Diencephalon (tissue), 1 donor: ENCODE data around the gene CATSPERZ. TPM values are rescaled to one million over a fixed set of nuclear protein-coding genes. Genes with fewer than 3 reads are reported as not detected.

Experiments
- small RNA-seq: library from RNA; depleted of rRNA; stranded (forward); fragments of <200 nt; gene quantifications from one replicate; pipeline ENCODE3, GENCODE V24; 2014
- total RNA-seq: library from RNA; depleted of rRNA; stranded (reverse); fragments of >200 nt; gene quantifications from one replicate; pipeline ENCODE4 v1.2.3, GENCODE V29; 2014

Gene CATSPERZ, protein sequence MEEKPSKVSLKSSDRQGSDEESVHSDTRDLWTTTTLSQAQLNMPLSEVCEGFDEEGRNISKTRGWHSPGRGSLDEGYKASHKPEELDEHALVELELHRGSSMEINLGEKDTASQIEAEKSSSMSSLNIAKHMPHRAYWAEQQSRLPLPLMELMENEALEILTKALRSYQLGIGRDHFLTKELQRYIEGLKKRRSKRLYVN
- 2.1 TPM for total RNA-seq

DNA sequence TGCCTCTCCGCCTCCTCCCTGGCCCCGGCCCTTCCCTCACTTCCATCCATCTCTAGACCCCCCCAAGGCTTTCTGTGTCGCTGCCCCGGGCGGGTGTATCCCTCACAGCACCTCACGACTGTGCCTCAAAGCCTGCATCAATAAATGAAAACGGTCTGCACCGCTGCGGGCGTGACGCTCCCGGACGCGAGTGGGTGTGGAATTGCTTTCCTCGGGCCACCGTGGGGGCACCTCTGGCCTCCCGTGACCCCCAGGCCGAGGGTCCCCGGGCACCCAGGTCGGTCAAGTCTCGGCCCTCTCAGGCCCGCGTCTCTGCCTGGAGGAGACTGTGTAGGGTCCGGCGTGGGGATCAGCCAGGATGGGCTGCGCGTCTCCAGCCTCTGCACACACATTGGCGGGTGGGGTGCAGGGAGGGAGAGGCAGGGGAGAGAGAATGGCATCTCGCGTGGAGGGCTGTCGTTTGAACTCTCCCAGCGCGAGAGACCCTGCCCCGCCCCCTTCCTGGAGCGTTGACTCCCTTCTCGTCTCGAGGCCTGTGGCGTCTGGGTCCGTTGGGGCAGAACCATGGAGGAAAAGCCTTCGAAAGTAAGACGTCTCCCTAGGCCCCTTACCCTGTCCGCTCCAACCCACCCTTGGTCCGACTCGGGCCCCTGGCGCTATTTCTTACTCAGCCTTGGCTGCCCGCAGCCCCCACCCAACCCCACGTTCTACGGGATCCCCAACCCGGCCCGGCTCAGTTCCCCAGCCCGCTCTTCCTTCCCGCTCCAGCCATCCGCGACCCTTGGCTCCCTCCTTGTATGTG lies at the start of gene CATSPERZ:
TSS of gene CATSPERZ (plus strand) at position 512 of the 802 bp plus-strand sequence. CDS start at position 565, 53 bp downstream.

GRCh38 chr11:64251016-64251752 lies 49.0 kb upstream of the CATSPERZ start, which contains the start of gene PLCB3:
PLCB3 (plus strand) TSS chr11:64251530; CDS start chr11:64251650, 120 bp downstream.

GRCh38 chr11:64284048-64284961 lies 15.9 kb upstream of the CATSPERZ start, which contains the start of gene BAD:
BAD (minus strand) TSS chr11:64284665; CDS start chr11:64284368, 297 bp downstream.

GRCh38 chr11:64284962-64285884 lies 14.9 kb upstream of the CATSPERZ start, which contains the start of gene GPR137:
GPR137 (plus strand) TSS chr11:64285848; CDS start chr11:64286525, 677 bp downstream.

DNA sequence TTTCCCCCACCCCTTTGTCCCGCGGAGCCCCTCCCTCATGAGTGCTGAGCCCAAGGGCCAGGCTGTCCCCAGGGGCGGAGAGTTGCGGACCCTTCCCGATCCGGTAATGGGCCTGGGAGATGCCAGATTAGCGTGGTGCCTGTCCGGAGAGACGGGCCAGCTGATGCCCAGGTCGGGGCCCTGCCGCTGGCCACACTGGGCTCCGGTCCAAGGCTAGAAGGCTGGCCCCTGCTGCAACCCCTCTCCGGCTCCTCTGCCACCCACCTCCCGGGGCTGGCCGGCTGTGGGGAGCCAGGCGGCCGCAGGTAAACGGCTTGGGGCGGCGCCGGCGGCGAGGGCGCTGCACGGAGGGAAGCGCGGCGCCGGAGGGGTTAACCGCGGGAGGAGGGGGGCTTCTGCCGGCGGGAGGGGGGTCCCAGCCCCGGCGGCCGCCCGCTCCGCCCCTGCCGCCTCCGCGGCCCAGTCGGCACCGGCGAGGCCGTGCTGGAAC lies 8.9 kb upstream of the CATSPERZ start, which contains the start of gene KCNK4:
TSS of gene KCNK4 (plus strand) at position 41 of the 490 bp plus-strand sequence. CDS start 1,717 bp downstream, outside the sequence.

GRCh38 chr11:64305075-64305690 lies 5.0 kb downstream of the CATSPERZ start, which contains the start of gene ESRRA:
ESRRA (plus strand) TSS chr11:64305524; CDS start chr11:64307180, 1,656 bp downstream.

GRCh38 chr11:64317325-64317960 lies 17.3 kb downstream of the CATSPERZ start, which contains the start of gene TRMT112:
TRMT112 (minus strand) TSS chr11:64317559; CDS start chr11:64317526, 33 bp downstream.

GRCh38 chr11:64317961-64318765 lies 18.0 kb downstream of the CATSPERZ start, which contains the start of gene PRDX5:
PRDX5 (plus strand) TSS chr11:64318121; CDS start chr11:64318216, 95 bp downstream.

DNA sequence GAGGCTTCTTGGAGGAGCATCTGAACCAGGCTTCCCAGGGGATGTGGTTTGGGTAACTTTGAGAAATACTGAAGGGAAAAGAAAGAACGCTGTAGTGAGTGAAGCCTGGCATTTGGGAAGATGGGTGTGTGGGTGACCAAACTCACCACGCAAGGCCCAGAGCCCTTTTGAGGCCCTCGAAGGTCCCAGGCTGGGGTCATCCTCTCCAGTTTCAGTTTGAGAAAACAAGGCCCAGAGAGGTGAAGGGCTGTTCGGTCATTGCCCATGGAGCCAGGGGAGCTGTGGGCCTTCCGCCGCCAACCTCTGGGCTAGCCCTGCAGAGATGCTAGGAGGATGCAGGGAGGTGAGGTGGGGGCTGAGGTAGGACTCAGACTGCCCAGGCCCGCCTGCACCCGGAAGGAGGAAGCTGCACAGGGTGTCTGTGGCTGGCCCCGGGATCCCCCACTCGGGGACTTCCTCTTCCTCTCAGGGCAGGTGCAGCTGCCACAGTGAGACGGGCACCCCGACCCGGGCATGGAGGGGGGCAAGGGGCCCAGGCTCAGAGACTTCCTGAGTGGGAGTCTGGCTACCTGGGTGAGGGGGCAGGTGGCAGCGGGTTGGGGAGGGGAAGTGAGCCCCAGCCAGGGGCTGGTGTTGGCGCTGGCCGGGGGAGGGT lies 39.7 kb downstream of the CATSPERZ start, which contains the start of gene CCDC88B:
TSS of gene CCDC88B (plus strand) at position 451 of the 655 bp plus-strand sequence. CDS start at position 514, 63 bp downstream.

Small RNA genes lying within 50 kb of the gene (small RNA-seq; reads per million reads assigned to genes)
- gene MIR7155 (not detected), gene RF00019 (not detected)

Other genes with a start within 250 kb of the CATSPERZ start
- 8.8 TPM for gene MACROD1, start 134.2 kb upstream of the CATSPERZ start, total RNA-seq
- gene STIP1, start 114.2 kb upstream of the CATSPERZ start, total RNA-seq, result 97.6 TPM
- 2.3 TPM for gene FERMT3, start 93.6 kb upstream of the CATSPERZ start, total RNA-seq
- 14.1 TPM for gene TRPT1, start 74.2 kb upstream of the CATSPERZ start, total RNA-seq
- gene NUDT22, start 74.1 kb upstream of the CATSPERZ start, total RNA-seq, result 14.5 TPM
- gene DNAJC4, start 69.8 kb upstream of the CATSPERZ start, total RNA-seq, result 19.4 TPM
- 50.7 TPM for gene VEGFB, start 65.8 kb upstream of the CATSPERZ start, total RNA-seq
- gene FKBP2, start 59.3 kb upstream of the CATSPERZ start, total RNA-seq, result 29.8 TPM
- gene PPP1R14B, start 53.4 kb upstream of the CATSPERZ start, total RNA-seq, result 64.6 TPM
- 7.8 TPM for gene PLCB3, start 48.8 kb upstream of the CATSPERZ start, total RNA-seq
- 53.3 TPM for gene BAD, start 15.7 kb upstream of the CATSPERZ start, total RNA-seq
- gene GPR137, start 14.5 kb upstream of the CATSPERZ start, total RNA-seq, result 13.6 TPM
- 7.2 TPM for gene KCNK4, start 9.1 kb upstream of the CATSPERZ start, total RNA-seq
- gene ESRRA, start 5.2 kb downstream of the CATSPERZ start, total RNA-seq, result 10.8 TPM
- gene TRMT112, start 17.2 kb downstream of the CATSPERZ start, total RNA-seq, result 82.4 TPM
- gene PRDX5, start 17.8 kb downstream of the CATSPERZ start, total RNA-seq, result 200 TPM
- 3.2 TPM for gene CCDC88B, start 39.8 kb downstream of the CATSPERZ start, total RNA-seq
- gene RPS6KA4, start 58.8 kb downstream of the CATSPERZ start, total RNA-seq, result 13.8 TPM